ENCODE measurements around the gene PPP6R1.

The PPP6R1 gene

GRCh38 chr19:55258828-55259539 is at the start of gene PPP6R1:
TSS of gene PPP6R1 (minus strand) at chr19:55259017. CDS start at chr19:55247103, 11,914 bp downstream.
- DNase-seq = peak; percentile 98

GRCh38 chr19:55308281-55308680 is 49.5 kb upstream of the PPP6R1 start:
- DNase-seq = no peak

- no peak for DNase-seq
Observed at GRCh38 chr19:55306712-55307111, 47.9 kb upstream of the PPP6R1 start.

GRCh38 chr19:55305983-55306562 is 47.3 kb upstream of the PPP6R1 start:
- DNase-seq = no peak

- DNase-seq = peak; percentile 15
Observed at GRCh38 chr19:55305491-55305890, 46.7 kb upstream of the PPP6R1 start.

- DNase-seq = no peak
Observed at GRCh38 chr19:55304980-55305379, 46.2 kb upstream of the PPP6R1 start.

GRCh38 chr19:55304279-55304978 is 45.6 kb upstream of the PPP6R1 start:
- DNase-seq = no peak

GRCh38 chr19:55303477-55303876 is 44.7 kb upstream of the PPP6R1 start:
- no peak for DNase-seq

- DNase-seq = no peak
Observed at GRCh38 chr19:55302318-55302703, 43.5 kb upstream of the PPP6R1 start.

- DNase-seq = peak; percentile 65
Observed at GRCh38 chr19:55301459-55302317, 42.9 kb upstream of the PPP6R1 start.

GRCh38 chr19:55300886-55301458 is 42.2 kb upstream of the PPP6R1 start:
- DNase-seq = no peak

GRCh38 chr19:55299991-55300390 is 41.2 kb upstream of the PPP6R1 start:
- DNase-seq = no peak

- no peak for DNase-seq
Observed at GRCh38 chr19:55297267-55297666, 38.5 kb upstream of the PPP6R1 start.

- no peak for DNase-seq
Observed at GRCh38 chr19:55289117-55289796, 30.4 kb upstream of the PPP6R1 start.

- DNase-seq = no peak
Observed at GRCh38 chr19:55287361-55288079, 28.7 kb upstream of the PPP6R1 start.

GRCh38 chr19:55285229-55285890 is 26.5 kb upstream of the PPP6R1 start:
- DNase-seq = no peak

GRCh38 chr19:55284405-55285058 is 25.7 kb upstream of the PPP6R1 start:
- DNase-seq = peak; percentile 24

GRCh38 chr19:55283548-55284377 is 24.9 kb upstream of the PPP6R1 start, which contains the start of gene BRSK1:
TSS of gene BRSK1 (plus strand) at chr19:55283997. CDS start at chr19:55284443, 446 bp downstream.
- DNase-seq = peak; percentile 79
